OCI-LY7 (cell line): ENCODE measurements around the gene ATG16L2. TPM values are rescaled to one million over a fixed set of nuclear protein-coding genes. Genes with fewer than 3 reads are reported as not detected.

Source experiments
- BruUV-seq: library from RNA; stranded (reverse); fragments of 400-500 nt; replicated peaks from 2 replicates; lab custom pipeline; 2021; lab: Mats Ljungman, UMichigan
- CTCF ChIA-PET: fragments of 300-600 bp; sonication (Branson Sonifier 250); formaldehyde crosslinking; loops from one replicate; lab custom pipeline; 2022; ENCODE audit warnings: antibody characterized with exemption; ENCODE audit not compliant: unreplicated experiment; lab: Charles Lee
- POLR2A ChIA-PET: fragments of 300-600 bp; sonication (Branson Sonifier 250); formaldehyde crosslinking; loops from one replicate; lab custom pipeline; 2022; ENCODE audit warnings: antibody characterized with exemption; lab: Charles Lee
- DNase-seq: peaks from one replicate; pipeline ENCODE4 v3.0.0-alpha.2; 2015; ENCODE audit warnings: low spot score
- H2AFZ ChIP-seq: fragments of 200-600 bp; sonication (generic), shearing (Covaris generic); 2 replicates; pipeline ENCODE4 v1.6.1; 2014; ENCODE audit warnings: mild to moderate bottlenecking, antibody characterized with exemption, low read length, moderate library complexity
- H3K27ac ChIP-seq: fragments of 200-600 bp; sonication (generic); 2 replicates; pipeline ENCODE4 v1.5.1; 2014; ENCODE audit warnings: mixed run types, low read depth, mild to moderate bottlenecking, moderate library complexity, low read length, inconsistent platforms; ENCODE audit not compliant: poor library complexity, severe bottlenecking
- H3K36me3 ChIP-seq: fragments of 200-600 bp; sonication (generic); 2 replicates; pipeline ENCODE4 v1.6.1; 2014; ENCODE audit warnings: mild to moderate bottlenecking, antibody characterized with exemption, low read length, moderate library complexity, mixed read lengths; ENCODE audit not compliant: insufficient read depth
- H3K4me1 ChIP-seq: fragments of 200-600 bp; sonication (generic); 2 replicates; pipeline ENCODE4 v1.5.1; 2014; ENCODE audit warnings: mild to moderate bottlenecking, low read length; ENCODE audit not compliant: insufficient read depth, poor library complexity, severe bottlenecking
- H3K4me2 ChIP-seq: fragments of 200-600 bp; sonication (generic); 2 replicates; pipeline ENCODE4 v1.6.1; 2014; ENCODE audit warnings: mild to moderate bottlenecking, low read length
- H3K4me3 ChIP-seq: fragments of 200-600 bp; sonication (generic); 2 replicates; pipeline ENCODE4 v1.5.1; 2014; ENCODE audit warnings: mild to moderate bottlenecking, low read depth, low read length; ENCODE audit not compliant: poor library complexity, severe bottlenecking
- H3K79me2 ChIP-seq: fragments of 200-600 bp; sonication (generic); 2 replicates; pipeline ENCODE4 v1.6.1; 2016; ENCODE audit warnings: low read depth, mild to moderate bottlenecking, low read length, moderate library complexity, mixed read lengths; ENCODE audit not compliant: insufficient read depth
- H3K9me2 ChIP-seq: fragments of 200-600 bp; sonication (generic); 2 replicates; pipeline ENCODE4 v1.6.1; 2016; ENCODE audit warnings: mild to moderate bottlenecking, low read length, mixed read lengths; ENCODE audit not compliant: insufficient read depth
- H3K9me3 ChIP-seq: fragments of 200-600 bp; sonication (generic); 2 replicates; pipeline ENCODE4 v1.6.1; 2014; ENCODE audit warnings: mild to moderate bottlenecking, mixed run types, low read length, mixed read lengths
- H4K20me1 ChIP-seq: fragments of 200-600 bp; sonication (generic); 2 replicates; pipeline ENCODE4 v1.6.1; 2014; ENCODE audit warnings: mild to moderate bottlenecking, antibody characterized with exemption, low read length, moderate library complexity, mixed read lengths; ENCODE audit not compliant: insufficient read depth
- EZH2phosphoT487 ChIP-seq: fragments of 200-600 bp; sonication (generic); IDR thresholded peaks from 2 replicates; pipeline ENCODE4 v1.6.1; 2018; ENCODE audit warnings: low read depth, borderline replicate concordance, mild to moderate bottlenecking, mixed run types, antibody characterized with exemption, low read length, moderate library complexity, mixed read lengths
- intact Hi-C: fragments of 100-400 bp; cut with micrococcal nuclease; formaldehyde crosslinking; loops from one replicate; pipeline ENCODE4 v1.10.0; 2022; ENCODE audit not compliant: unreplicated experiment
- total RNA-seq, 2 experiments: library from RNA; depleted of rRNA in 1 of 2; stranded (reverse); fragments of >200 nt in 1 of 2; shearing (Covaris generic) in 1 of 2; gene quantifications; 2 replicates each; pipeline ENCODE4 v1.2.3, GENCODE V29; 2014 to 2022
- TF ChIP-seq, protein P1 (sequence below): fragments of 200-600 bp; sonication (generic); conservative IDR thresholded peaks from 2 replicates; pipeline ENCODE4 v1.5.1; 2014; ENCODE audit warnings: mild to moderate bottlenecking, antibody characterized with exemption, low read length, moderate library complexity, mixed read lengths

The ATG16L2 gene
- total RNA-seq, 2 experiments from 2014 or later = 103 to 108 TPM

DNA sequence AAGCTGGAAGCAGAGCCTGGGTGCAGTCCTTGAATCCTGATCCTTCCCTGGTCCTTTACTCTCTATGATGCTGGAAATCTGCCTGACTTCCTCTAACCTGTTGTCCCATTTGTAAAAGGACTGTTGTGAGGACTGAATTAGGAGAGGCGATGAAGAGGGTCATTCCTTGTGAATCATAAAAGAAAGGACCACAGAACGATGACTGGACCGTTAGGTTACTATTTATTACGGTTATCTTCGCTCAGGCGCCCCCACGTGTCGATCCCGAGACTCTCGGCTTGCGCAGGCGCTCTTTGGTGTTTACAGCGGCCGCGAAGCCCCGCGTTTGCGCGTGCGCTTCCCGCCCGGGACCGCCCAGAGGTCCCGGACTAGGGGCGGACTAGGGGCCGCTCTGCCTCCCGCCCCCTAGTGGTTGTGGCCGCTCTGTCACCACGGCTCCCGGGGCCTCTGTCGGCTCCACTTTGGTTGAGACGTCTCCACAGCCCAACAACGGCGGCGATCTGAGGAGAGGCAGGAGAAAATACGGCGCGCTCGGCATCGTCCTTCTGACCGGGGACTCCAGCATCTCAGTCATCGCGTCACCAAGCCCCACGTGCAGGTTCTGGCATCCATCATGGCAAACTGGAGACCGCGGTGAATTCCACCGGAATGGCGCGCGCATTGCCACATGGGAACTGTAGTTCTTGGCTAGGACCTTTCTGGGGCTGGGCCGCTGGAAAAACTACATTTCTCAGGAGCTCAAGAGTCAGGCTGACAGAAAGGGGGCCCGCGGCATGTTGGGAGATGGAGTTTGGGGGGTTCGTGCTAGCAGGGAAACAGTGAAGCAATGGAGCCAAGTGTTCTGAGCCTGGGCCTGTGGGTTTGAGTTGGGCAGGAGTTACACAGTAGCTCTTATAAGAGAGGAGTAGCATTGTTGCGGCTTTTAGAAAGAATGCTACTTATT lies 20.5 kb upstream of the ATG16L2 start, which contains the start of gene STARD10:
TSS of gene STARD10 (minus strand) at position 623 of the 943 bp plus-strand sequence. CDS start 12,866 bp downstream, outside the sequence.
- peak within 1 kb of the TSS; percentile 70 for H3K4me3 ChIP-seq
- ChIA-PET POLR2A (interaction anchor here (0.5 to 2.2 kb wide), 16 partner anchors 9 to 377 kb away, joined by 3 to 13 read pairs (median 4); partner anchors contain the start of gene FCHSD2), CTCF (interaction anchor here (0.6 to 2.1 kb wide), 13 partner anchors 22 to 571 kb away, joined by 3 to 18 read pairs (median 5); no protein-coding TSS in a partner anchor)
- intact Hi-C loops = loop anchor here (1.0 to 2.0 kb wide), 3 partner anchors 19 to 68 kb away; partner anchors contain the start of gene ARAP1
- H3K27ac ChIP-seq = peak within 1 kb of the TSS; percentile 68
- no peaks in the 10 kb centered on the region for H3K36me3 ChIP-seq
- peak within 1 kb of the TSS; percentile 79 for H3K4me2 ChIP-seq
- TSS peak; percentile 73 for BruUV-seq
- H4K20me1 ChIP-seq = no peaks in the 10 kb centered on the region
- no peaks in the 10 kb centered on the region for H3K9me3 ChIP-seq
- peak within 1 kb of the TSS; percentile 93 for H2AFZ ChIP-seq
- peaks cover 30% of the 10 kb centered on the region for H3K4me1 ChIP-seq
- no peaks in the 10 kb centered on the region for H3K79me2 ChIP-seq
- peak; percentile 98 for DNase-seq
- H3K9me2 ChIP-seq = no peaks in the 10 kb centered on the region
- no peak for TF ChIP-seq EZH2phosphoT487
- TF ChIP-seq, protein P1, sequence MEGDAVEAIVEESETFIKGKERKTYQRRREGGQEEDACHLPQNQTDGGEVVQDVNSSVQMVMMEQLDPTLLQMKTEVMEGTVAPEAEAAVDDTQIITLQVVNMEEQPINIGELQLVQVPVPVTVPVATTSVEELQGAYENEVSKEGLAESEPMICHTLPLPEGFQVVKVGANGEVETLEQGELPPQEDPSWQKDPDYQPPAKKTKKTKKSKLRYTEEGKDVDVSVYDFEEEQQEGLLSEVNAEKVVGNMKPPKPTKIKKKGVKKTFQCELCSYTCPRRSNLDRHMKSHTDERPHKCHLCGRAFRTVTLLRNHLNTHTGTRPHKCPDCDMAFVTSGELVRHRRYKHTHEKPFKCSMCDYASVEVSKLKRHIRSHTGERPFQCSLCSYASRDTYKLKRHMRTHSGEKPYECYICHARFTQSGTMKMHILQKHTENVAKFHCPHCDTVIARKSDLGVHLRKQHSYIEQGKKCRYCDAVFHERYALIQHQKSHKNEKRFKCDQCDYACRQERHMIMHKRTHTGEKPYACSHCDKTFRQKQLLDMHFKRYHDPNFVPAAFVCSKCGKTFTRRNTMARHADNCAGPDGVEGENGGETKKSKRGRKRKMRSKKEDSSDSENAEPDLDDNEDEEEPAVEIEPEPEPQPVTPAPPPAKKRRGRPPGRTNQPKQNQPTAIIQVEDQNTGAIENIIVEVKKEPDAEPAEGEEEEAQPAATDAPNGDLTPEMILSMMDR = peak; percentile 99

DNA sequence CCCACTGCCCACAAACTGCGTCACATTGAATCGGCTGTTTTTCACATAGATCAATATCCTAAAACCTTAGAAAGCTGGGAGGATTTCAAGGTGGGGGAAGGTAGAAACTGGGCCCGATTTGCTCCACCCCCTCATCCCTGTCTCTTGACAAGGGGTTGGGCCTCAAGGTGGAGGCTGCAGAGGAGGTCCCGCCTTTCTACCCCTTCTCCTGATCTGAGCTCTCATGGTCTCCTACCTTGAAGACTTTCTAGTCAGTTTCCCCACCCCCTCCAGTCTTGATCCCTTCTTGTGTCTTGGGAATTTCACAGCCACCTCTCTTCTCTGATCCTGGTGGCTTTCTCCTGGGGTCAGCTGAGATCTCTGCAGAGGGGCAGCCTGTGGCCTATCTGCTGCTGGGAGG lies 15.8 kb upstream of the ATG16L2 start:
- ChIA-PET CTCF (no interaction called here), POLR2A (interaction anchor here (0.7 kb wide), 1 partner anchor 58 kb away, joined by 3 read pairs; no protein-coding TSS in a partner anchor)
- peaks cover 25% of the 10 kb centered on the region for H3K4me1 ChIP-seq
- no peak overlapping the region for H3K27ac ChIP-seq
- no TSS peak for BruUV-seq
- no peaks in the 10 kb centered on the region for H3K9me3 ChIP-seq
- no peak overlapping the region; the same call in 1 of the 2 replicates for H2AFZ ChIP-seq
- no peak for DNase-seq
- no peaks in the 10 kb centered on the region for H4K20me1 ChIP-seq
- TF ChIP-seq EZH2phosphoT487 = no peak
- TF ChIP-seq, protein P1 = no peak
- intact Hi-C loops = no loop called here
- H3K4me3 ChIP-seq = no peak overlapping the region
- no peaks in the 10 kb centered on the region for H3K9me2 ChIP-seq
- no peaks in the 10 kb centered on the region for H3K36me3 ChIP-seq
- H3K4me2 ChIP-seq = no peak overlapping the region; the same call in 1 of the 2 replicates
- no peaks in the 10 kb centered on the region for H3K79me2 ChIP-seq
